ENCODE data around the gene RPL22.

The RPL22 gene

GRCh38 chr1:6152882-6153281, 46.5 kb downstream of the RPL22 start:
- H3K4me3 ChIP-seq (ENCODE audit: control insufficient read depth, low read depth, low read length) = no peak overlapping the region
- no peak for TF ChIP-seq CTCF (conservative IDR thresholded peaks at IDR 0.05; ENCODE audit: control insufficient read depth, insufficient read depth, low read depth, low read length)
- no peak for DNase-seq (ENCODE audit: low read depth)

GRCh38 chr1:6152181-6152580, 47.2 kb downstream of the RPL22 start:
- H3K4me3 ChIP-seq (ENCODE audit: control insufficient read depth, low read depth, low read length) = no peak overlapping the region
- no peak for TF ChIP-seq CTCF (conservative IDR thresholded peaks at IDR 0.05; ENCODE audit: control insufficient read depth, insufficient read depth, low read depth, low read length)
- no peak for DNase-seq (ENCODE audit: low read depth)

GRCh38 chr1:6151291-6151822, 48.0 kb downstream of the RPL22 start:
- DNase-seq (ENCODE audit: low read depth) = no peak
- TF ChIP-seq CTCF (conservative IDR thresholded peaks at IDR 0.05; ENCODE audit: control insufficient read depth, insufficient read depth, low read depth, low read length) = no peak
- H3K4me3 ChIP-seq (ENCODE audit: control insufficient read depth, low read depth, low read length) = no peak overlapping the region

- TF ChIP-seq CTCF (conservative IDR thresholded peaks at IDR 0.05; ENCODE audit: control insufficient read depth, insufficient read depth, low read depth, low read length) = no peak
- no peak for DNase-seq (ENCODE audit: low read depth)
- no peak overlapping the region for H3K4me3 ChIP-seq (ENCODE audit: control insufficient read depth, low read depth, low read length)
These were observed 49.1 kb downstream of the RPL22 start for GRCh38 chr1:6150006-6150938.

- no peak for DNase-seq (ENCODE audit: low read depth)
These were observed 49.8 kb downstream of the RPL22 start for GRCh38 chr1:6149597-6149996.

More at GRCh38 chr1:6149597-6149996, 49.8 kb downstream of the RPL22 start:
- TF ChIP-seq CTCF (conservative IDR thresholded peaks at IDR 0.05; ENCODE audit: control insufficient read depth, insufficient read depth, low read depth, low read length) = no peak
- H3K4me3 ChIP-seq (ENCODE audit: control insufficient read depth, low read depth, low read length) = no peak overlapping the region
